ENCODE results near the gene PNRC2. TPM values are rescaled to one million over a fixed set of nuclear protein-coding genes. Genes with fewer than 3 reads are reported as not detected.
"Not testable (repeated sequence)": the region's sequence is repeated elsewhere in the genome, so short reads cannot be mapped to it uniquely, and the experiment has no call there.

Gene PNRC2
- total and polyA plus RNA-seq, 2 experiments from 2014 or later, result 67.4 to 77.3 TPM

DNA sequence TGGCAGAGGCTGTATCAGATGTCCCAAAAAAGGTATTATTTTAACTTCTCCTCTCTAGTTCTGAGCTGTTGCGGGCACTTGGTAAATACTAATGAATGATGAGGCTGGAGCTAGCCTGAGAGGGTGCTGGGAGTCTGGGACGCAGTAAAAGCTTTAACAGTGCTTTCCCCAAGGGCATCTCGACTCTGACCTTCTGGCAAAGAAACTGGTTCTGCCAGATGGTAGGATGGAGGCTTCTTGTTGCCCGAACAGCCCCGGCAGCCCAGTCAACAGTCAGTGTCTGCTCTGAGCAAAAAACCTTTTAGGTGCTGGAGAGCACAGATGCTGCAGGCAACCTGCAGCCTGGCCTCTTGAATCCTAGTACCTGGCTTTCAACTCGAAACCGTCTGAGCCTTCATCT is 2.5 kb upstream of the PNRC2 start:
- Histone ChIP-seq H4K20me1 (ENCODE audit: insufficient read depth) (no peaks in the 10 kb centered on the region), H3K79me2 (ENCODE audit: insufficient read depth) (peaks cover 24% of the 10 kb centered on the region), H3K9ac (no peak overlapping the region), H3K9me3 (ENCODE audit: low read depth) (no peaks in the 10 kb centered on the region), H3K27ac (no peak overlapping the region), H3K9me2 (ENCODE audit: insufficient read depth) (no peaks in the 10 kb centered on the region), H3K27me3 (replicated peaks; ENCODE audit: insufficient read depth) (no peaks in the 10 kb centered on the region), H3F3A (ENCODE audit: insufficient read depth) (peaks cover 42% of the 10 kb centered on the region), H3K4me2 (ENCODE audit: unreplicated experiment) (no peak overlapping the region), H3K36me3 (ENCODE audit: low read depth) (peaks cover 13% of the 10 kb centered on the region), H3K4me1 (ENCODE audit: insufficient read depth) (peaks cover 35% of the 10 kb centered on the region), H2AFZ (no peak overlapping the region), H3K4me3 (no peak overlapping the region)
- TF ChIP-seq EZH2 (IDR thresholded peaks at IDR 0.05; ENCODE audit: insufficient read depth, poor library complexity, severe bottlenecking) (no peak), EZH2phosphoT487 (IDR thresholded peaks at IDR 0.05; ENCODE audit: insufficient read depth, low read depth) (no peak)
- in situ Hi-C loops (cut with MboI), result no loop called here
- 61 to 64% methylated on average over 7 of the region's 7 CpGs for WGBS, 2 experiments (ENCODE audit: low coverage in 1 of 2, low lambda C conversion rate in 2 of 2, missing lambda C conversion rate in 2 of 2)
- DNase-seq, result no peak

- H3K9me2 ChIP-seq (ENCODE audit: insufficient read depth); in situ Hi-C loops (cut with MboI); H3K27me3 ChIP-seq (replicated peaks; ENCODE audit: insufficient read depth); DNase-seq; H4K20me1 ChIP-seq (ENCODE audit: insufficient read depth); H3K9me3 ChIP-seq (ENCODE audit: low read depth): not testable (repeated sequence)
- peaks cover 28% of the 10 kb centered on the region for H3K79me2 ChIP-seq (ENCODE audit: insufficient read depth)
- H3K9ac ChIP-seq, result peak overlapping the region; percentile 98
- peak overlapping the region; percentile 80 for H2AFZ ChIP-seq
- peaks cover 37% of the 10 kb centered on the region for H3F3A ChIP-seq (ENCODE audit: insufficient read depth)
- H3K4me2 ChIP-seq (ENCODE audit: unreplicated experiment), result peak overlapping the region; percentile 93
- H3K27ac ChIP-seq, result peak overlapping the region; percentile 97
- peak overlapping the region; percentile 95 for H3K4me3 ChIP-seq
- H3K36me3 ChIP-seq (ENCODE audit: low read depth), result peaks cover 16% of the 10 kb centered on the region
- H3K4me1 ChIP-seq (ENCODE audit: insufficient read depth), result peaks cover 32% of the 10 kb centered on the region
- WGBS, 2 experiments (ENCODE audit: low coverage in 1 of 2, low lambda C conversion rate in 2 of 2, missing lambda C conversion rate in 2 of 2), result 56 to 59% methylated on average over 19 of the region's 19 CpGs
These were observed 1.4 kb upstream of the PNRC2 start for GRCh38 chr1:23958040-23958809.

DNA sequence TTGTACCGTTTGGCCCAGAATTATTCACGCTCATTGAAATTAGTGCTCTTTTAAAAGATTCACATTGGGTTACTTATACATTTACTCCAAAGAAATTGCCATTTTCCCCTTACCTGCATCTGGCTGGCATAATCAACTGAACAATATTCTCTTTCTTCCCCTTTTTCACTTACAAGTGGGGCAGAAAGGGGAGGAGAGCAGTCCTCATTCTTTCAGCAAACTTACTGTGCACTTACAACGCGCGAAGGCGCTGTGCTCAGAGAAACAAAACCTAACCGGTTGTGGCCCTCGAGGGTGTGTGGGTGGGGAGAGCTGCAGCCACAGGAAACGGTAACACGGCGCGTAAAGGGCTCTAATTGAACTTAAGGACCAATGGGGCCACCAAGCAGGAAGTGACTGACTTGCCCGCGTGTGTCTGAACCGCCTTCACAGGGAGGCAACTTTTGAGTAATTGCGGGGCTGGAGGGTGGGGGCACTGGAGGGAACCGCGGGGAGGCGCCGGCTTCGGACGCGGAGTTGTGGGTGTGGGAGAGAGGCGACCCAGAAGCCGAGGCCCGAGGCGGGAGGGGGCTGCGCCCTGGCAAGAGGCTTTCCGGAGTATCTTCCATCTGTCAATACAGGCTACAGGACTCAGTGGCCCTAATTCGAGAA is 693 bp upstream of the PNRC2 start:
- peak overlapping the region; percentile 93 for H3K4me2 ChIP-seq (ENCODE audit: unreplicated experiment)
- H3K9ac ChIP-seq, result peak overlapping the region; percentile 98
- H3F3A ChIP-seq (ENCODE audit: insufficient read depth), result peaks cover 42% of the 10 kb centered on the region
- H3K9me3 ChIP-seq (ENCODE audit: low read depth), result no peaks in the 10 kb centered on the region
- TF ChIP-seq EZH2 (IDR thresholded peaks at IDR 0.05; ENCODE audit: insufficient read depth, poor library complexity, severe bottlenecking), result no peak
- no peak for TF ChIP-seq EZH2phosphoT487 (IDR thresholded peaks at IDR 0.05; ENCODE audit: insufficient read depth, low read depth)
- peaks cover 39% of the 10 kb centered on the region for H3K4me1 ChIP-seq (ENCODE audit: insufficient read depth)
- H3K27me3 ChIP-seq (replicated peaks; ENCODE audit: insufficient read depth), result no peaks in the 10 kb centered on the region
- H3K79me2 ChIP-seq (ENCODE audit: insufficient read depth), result peaks cover 31% of the 10 kb centered on the region
- H2AFZ ChIP-seq, result peak overlapping the region; percentile 80
- no peaks in the 10 kb centered on the region for H4K20me1 ChIP-seq (ENCODE audit: insufficient read depth)
- 1 to 4% methylated on average over 24 to 30 of the region's 30 CpGs for WGBS, 2 experiments (ENCODE audit: low coverage in 1 of 2, low lambda C conversion rate in 2 of 2, missing lambda C conversion rate in 2 of 2)
- H3K27ac ChIP-seq, result peak overlapping the region; percentile 97
- H3K4me3 ChIP-seq, result peak overlapping the region; percentile 95
- peak; percentile 93 for DNase-seq
- peaks cover 21% of the 10 kb centered on the region for H3K36me3 ChIP-seq (ENCODE audit: low read depth)
- in situ Hi-C loops (cut with MboI), result no loop called here
- no peaks in the 10 kb centered on the region for H3K9me2 ChIP-seq (ENCODE audit: insufficient read depth)

DNA sequence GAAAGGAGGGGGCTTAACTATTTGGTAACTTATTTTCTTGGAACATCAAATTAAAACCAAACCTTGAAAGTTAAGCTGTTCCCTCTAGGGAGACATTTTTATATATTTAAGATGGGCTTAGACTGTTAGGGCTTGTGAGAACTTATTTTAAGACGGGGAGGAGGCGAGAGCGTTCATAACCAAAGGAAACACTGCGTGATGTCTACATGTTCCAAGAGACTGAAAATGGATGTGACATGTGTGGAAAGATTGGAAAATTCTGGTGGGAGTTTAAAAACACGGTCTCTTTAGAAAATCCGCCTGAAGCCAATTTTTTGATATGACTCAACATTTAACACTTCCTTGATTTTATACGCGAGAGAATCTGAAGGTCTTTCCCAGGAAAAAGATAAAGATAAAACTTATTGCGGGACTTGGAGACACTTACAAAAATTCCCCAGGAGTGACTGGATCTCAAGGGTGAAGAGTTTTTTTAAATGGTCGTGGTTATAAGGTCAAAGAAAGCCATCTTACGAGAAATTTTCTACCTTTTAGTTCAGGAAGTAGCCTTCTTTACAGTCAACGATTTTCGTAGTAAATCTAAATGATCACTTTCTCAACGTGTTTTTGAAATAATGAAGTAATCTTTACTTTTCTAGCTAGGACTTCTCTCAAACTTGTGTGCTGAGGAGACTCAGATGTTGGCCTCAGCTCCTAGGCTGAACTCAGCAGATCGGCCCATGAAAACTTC is 828 bp downstream of the PNRC2 start:
- Histone ChIP-seq H2AFZ (0 out of 2 replicates have a peak overlapping the region, but pooled peaks have one; percentile 16), H3F3A (ENCODE audit: insufficient read depth) (peaks cover 57% of the 10 kb centered on the region), H3K36me3 (ENCODE audit: low read depth) (peaks cover 26% of the 10 kb centered on the region), H3K4me3 (peak overlapping the region; percentile 95), H3K27ac (peak overlapping the region; percentile 97), H3K9me3 (ENCODE audit: low read depth) (no peaks in the 10 kb centered on the region), H3K4me2 (ENCODE audit: unreplicated experiment) (peak overlapping the region; percentile 77), H3K9me2 (ENCODE audit: insufficient read depth) (no peaks in the 10 kb centered on the region), H3K27me3 (replicated peaks; ENCODE audit: insufficient read depth) (no peaks in the 10 kb centered on the region), H3K4me1 (ENCODE audit: insufficient read depth) (peaks cover 37% of the 10 kb centered on the region), H3K9ac (peak overlapping the region; percentile 98), H3K79me2 (ENCODE audit: insufficient read depth) (peaks cover 38% of the 10 kb centered on the region), H4K20me1 (ENCODE audit: insufficient read depth) (no peaks in the 10 kb centered on the region)
- TF ChIP-seq EZH2 (IDR thresholded peaks at IDR 0.05; ENCODE audit: insufficient read depth, poor library complexity, severe bottlenecking) (no peak), EZH2phosphoT487 (IDR thresholded peaks at IDR 0.05; ENCODE audit: insufficient read depth, low read depth) (no peak)
- peak; percentile 70 for DNase-seq
- WGBS, 2 experiments (ENCODE audit: low coverage in 1 of 2, low lambda C conversion rate in 2 of 2, missing lambda C conversion rate in 2 of 2), result 1 to 3% methylated on average over 15 of the region's 15 CpGs
- in situ Hi-C loops (cut with MboI), result no loop called here

Measured in GM23248 (cell line).